ENCODE results near the gene TMEM225B.

GRCh38 chr7:99579956-99580777 is 17.9 kb upstream of the TMEM225B start:
- TF ChIP-seq POLR2A (IDR thresholded peaks at IDR 0.05; ENCODE audit: low read length) (no peak), GATA1 (IDR thresholded peaks at IDR 0.05; ENCODE audit: low read depth, low read length) (no peak)

Data from erythroblast (primary cell).